Measurements from ENCODE around the gene CLPTM1L.
"Not testable (repeated sequence)": the region's sequence is repeated elsewhere in the genome, so short reads cannot be mapped to it uniquely, and the experiment has no call there.

- TF ChIP-seq, protein P1, sequence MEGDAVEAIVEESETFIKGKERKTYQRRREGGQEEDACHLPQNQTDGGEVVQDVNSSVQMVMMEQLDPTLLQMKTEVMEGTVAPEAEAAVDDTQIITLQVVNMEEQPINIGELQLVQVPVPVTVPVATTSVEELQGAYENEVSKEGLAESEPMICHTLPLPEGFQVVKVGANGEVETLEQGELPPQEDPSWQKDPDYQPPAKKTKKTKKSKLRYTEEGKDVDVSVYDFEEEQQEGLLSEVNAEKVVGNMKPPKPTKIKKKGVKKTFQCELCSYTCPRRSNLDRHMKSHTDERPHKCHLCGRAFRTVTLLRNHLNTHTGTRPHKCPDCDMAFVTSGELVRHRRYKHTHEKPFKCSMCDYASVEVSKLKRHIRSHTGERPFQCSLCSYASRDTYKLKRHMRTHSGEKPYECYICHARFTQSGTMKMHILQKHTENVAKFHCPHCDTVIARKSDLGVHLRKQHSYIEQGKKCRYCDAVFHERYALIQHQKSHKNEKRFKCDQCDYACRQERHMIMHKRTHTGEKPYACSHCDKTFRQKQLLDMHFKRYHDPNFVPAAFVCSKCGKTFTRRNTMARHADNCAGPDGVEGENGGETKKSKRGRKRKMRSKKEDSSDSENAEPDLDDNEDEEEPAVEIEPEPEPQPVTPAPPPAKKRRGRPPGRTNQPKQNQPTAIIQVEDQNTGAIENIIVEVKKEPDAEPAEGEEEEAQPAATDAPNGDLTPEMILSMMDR (IDR thresholded peaks at IDR 0.05): not testable (repeated sequence)
- TF ChIP-seq EZH2, EZH2phosphoT487 (IDR thresholded peaks at IDR 0.05): not testable (repeated sequence)
Observed at GRCh38 chr5:1326532-1326875, 18.4 kb downstream of the CLPTM1L start.

Data from neural progenitor cell (in vitro differentiated cells).